Cardiac fibroblast (primary cell): ENCODE data around the gene TRAP1.

Source experiments
- DNase-seq, 2 donors: peaks; one replicate each; pipeline versions ENCODE4 v3.0.0 to v3.0.0-alpha.2; 2010; ENCODE audit warnings: low read depth in 2 of 2
- H3K4me3 ChIP-seq, 2 donors: replicated peaks in 1 of 2; 1 replicate in 1 of 2; 2 replicates in 1 of 2; pipeline ENCODE4 v1.5.1; 2011; ENCODE audit warnings: low read depth in 2 of 2, low read length in 2 of 2, mild to moderate bottlenecking in 2 of 2, moderate library complexity in 1 of 2
- CTCF ChIP-seq: IDR thresholded peaks from one replicate; pipeline ENCODE4 v1.5.1; 2011; ENCODE audit warnings: low read depth, mild to moderate bottlenecking, low read length, inconsistent platforms

Gene TRAP1

GRCh38 chr16:3645108-3645503 lies 72.2 kb downstream of the TRAP1 start:
- no peak for TF ChIP-seq CTCF
- no peak for DNase-seq
- no peak overlapping the region for H3K4me3 ChIP-seq

- no peak overlapping the region for H3K4me3 ChIP-seq
- TF ChIP-seq CTCF, result no peak
- DNase-seq, result no peak
Observed at GRCh38 chr16:3643095-3643730, 74.1 kb downstream of the TRAP1 start.

- DNase-seq, result peak; percentile 48 to 51
- no peak overlapping the region for H3K4me3 ChIP-seq
- no peak for TF ChIP-seq CTCF
Observed at GRCh38 chr16:3642397-3643094, 74.8 kb downstream of the TRAP1 start.

GRCh38 chr16:3641801-3642396 lies 75.4 kb downstream of the TRAP1 start:
- DNase-seq, result no peak
- no peak for TF ChIP-seq CTCF
- no peak overlapping the region for H3K4me3 ChIP-seq

GRCh38 chr16:3640632-3641501 lies 76.5 kb downstream of the TRAP1 start:
- TF ChIP-seq CTCF, result no peak
- no peak for DNase-seq
- H3K4me3 ChIP-seq, result no peak overlapping the region

- no peak for DNase-seq
- H3K4me3 ChIP-seq, result no peak overlapping the region
- no peak for TF ChIP-seq CTCF
Observed at GRCh38 chr16:3640207-3640606, 77.1 kb downstream of the TRAP1 start.
